Raji (cell line): ENCODE results near the gene AUTS2.

ENCODE experiments used
- POLR2A ChIP-seq: IDR thresholded peaks from 2 replicates; pipeline ENCODE4 v1.6.1; 2011; ENCODE audit warnings: low read depth, low read length, control low read depth; ENCODE audit not compliant: insufficient read depth

Gene AUTS2

DNA sequence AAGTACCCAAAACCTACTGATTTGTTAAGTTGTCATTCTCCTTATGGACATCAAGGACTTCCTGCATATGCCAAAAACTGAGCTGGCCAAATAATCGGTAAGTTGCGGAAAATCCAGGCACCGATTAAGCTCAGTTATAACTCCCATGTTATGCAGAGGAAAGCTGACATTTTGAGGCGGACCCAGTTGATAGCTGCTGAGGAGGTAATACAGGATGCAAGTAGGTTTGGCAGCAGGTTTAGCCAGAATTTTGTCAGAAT lies 808.6 kb downstream of the AUTS2 start:
- no peak for TF ChIP-seq POLR2A

DNA sequence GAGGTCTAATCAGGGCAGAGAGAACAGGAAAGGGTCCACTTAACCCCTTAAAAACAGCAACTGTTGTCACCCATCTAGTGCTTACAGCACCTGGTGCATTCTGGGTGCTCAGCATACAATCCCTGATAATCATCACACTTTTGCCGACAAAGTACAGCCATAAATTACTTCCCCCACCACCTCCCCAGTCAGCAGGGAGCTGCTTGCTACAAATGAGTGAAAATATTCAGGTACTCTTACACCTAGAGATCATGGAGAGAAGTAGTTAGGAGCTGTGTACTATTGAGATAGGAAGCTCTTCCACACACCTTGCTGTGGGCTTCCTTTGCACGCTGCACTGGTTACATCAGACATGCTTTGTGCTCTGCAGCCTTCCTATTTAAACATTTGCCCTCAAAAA lies 810.2 kb downstream of the AUTS2 start:
- no peak for TF ChIP-seq POLR2A

DNA sequence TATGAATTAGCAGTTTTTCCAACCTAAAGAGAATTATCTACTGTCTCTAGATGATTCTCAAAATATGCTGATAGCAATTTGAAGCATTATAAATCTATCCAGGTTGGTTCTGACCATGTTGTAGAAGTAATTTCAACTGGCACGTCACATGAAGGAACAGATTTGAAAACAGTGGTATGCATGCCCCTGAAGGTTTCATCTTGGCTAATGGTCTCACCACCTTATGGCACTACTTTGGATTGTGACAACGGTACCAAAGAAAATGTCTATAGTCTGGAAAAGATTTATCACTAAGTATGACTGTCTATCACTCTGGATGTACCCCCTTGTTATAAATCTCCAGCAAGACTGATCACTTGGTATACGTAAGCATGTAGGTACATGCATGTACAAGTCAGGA lies 810.6 kb downstream of the AUTS2 start:
- TF ChIP-seq POLR2A: no peak

DNA sequence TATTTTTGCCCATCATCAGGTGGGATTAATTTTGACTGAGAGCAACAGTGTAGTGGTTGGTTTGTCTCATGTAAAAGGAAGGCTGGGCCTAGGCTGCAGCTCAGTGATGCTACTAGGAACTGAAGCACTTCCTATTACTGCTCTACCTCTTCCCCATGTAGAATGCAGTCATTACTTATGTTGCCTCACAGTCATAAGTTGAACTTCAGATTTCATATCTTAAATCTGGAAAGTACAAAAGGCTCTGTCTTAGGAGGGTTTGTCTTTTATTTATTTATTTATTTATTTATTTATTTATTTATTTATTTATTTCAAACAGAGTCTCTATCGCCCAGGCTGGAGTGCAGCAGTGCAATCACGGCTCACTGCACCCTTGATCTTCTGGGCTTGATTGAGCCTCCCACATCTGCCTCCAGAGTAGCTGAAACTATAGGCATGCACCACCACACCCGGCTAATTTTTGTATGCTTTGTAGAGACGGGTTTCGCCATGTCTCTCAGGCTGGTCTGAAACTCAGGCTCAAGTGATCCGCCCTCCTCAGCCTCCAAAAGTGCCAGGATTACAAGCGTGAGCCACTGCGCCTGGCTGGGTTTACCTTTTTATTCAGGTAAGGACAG lies 812.0 kb downstream of the AUTS2 start:
- no peak for TF ChIP-seq POLR2A

DNA sequence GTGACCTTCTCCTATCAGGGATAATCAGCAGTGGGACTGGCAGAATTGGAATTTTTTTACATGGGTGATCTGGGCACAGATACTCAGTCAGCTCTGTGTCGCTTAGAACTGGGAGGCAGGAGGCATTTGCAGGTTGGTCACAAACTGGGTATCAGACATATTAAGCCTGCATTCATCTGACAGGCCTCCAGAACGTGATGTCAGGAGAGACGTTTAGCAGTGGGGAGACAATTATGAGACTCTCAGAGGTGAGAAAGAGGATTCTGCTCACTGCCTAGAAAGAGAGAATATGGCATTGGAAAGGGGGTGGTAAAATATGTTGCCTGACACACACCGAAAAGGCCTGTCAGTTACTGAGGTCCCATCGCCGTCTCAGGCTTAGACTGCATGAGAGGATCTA lies 816.1 kb downstream of the AUTS2 start:
- TF ChIP-seq POLR2A: no peak

DNA sequence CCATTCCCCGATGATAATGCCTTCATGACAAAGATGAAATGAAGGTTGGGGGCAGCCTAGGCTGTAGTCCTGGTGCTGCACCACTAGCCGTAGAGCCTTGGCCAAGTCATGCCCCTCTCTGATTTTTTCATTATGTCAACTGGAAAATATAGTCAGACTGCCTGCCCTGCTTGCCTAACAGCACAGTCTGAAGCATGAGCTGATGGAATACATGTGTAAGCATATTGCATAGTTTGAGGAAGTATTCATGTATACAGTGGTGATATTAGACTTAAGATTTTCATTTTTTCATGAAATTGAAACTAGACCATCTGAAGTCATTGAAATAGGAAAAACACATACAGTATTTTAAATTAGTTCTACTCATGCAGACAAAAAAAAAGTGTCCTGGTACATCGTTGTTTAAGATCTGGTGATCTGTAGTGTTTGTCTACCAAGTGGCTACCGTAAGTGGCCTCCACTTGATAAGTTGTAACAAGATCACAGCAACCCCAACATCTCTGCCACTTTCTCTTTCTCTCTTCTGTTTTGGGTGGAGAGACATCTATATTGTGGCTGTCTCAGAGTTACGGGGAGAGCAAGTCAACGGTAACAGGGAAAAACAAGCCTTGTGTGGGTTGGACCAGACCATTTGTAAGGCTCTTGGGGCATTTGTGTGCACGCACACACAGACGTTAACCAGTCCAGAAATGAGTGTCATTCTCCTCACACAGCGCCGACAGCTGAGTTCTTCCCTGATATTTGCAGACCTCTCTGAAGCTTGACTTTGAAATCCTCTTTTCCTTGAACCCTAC lies 817.1 kb downstream of the AUTS2 start:
- TF ChIP-seq POLR2A: no peak

DNA sequence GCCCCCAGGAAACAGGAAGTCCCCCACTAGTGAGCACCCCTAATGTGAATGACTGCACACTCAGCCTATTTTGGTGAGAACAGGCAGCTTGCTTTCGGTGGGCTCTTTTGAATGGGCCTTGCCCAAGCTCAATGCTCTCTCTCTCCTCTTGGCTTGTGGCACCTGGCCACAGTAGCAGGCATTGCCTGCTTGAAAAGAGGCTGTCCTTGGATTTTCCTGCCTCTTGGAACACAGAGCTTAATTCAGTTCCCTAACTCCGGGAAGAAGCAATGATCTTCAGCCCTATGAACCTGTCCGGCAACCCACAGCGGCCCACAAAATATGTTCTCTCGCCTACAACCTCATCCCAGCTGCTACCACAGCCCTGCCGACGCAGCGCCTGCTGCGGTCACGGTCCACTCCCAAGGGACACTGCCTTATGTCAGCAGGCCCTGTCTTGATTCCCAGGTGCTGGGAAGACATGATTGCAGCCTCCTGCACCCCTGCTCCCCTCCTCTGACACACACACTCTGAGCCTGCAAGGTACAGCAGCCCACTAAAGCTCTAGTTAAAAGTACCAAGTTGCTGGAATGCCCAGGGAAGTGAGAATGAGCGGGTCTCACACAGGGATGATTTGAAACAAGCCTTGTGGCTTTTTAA lies 818.2 kb downstream of the AUTS2 start:
- TF ChIP-seq POLR2A: no peak

DNA sequence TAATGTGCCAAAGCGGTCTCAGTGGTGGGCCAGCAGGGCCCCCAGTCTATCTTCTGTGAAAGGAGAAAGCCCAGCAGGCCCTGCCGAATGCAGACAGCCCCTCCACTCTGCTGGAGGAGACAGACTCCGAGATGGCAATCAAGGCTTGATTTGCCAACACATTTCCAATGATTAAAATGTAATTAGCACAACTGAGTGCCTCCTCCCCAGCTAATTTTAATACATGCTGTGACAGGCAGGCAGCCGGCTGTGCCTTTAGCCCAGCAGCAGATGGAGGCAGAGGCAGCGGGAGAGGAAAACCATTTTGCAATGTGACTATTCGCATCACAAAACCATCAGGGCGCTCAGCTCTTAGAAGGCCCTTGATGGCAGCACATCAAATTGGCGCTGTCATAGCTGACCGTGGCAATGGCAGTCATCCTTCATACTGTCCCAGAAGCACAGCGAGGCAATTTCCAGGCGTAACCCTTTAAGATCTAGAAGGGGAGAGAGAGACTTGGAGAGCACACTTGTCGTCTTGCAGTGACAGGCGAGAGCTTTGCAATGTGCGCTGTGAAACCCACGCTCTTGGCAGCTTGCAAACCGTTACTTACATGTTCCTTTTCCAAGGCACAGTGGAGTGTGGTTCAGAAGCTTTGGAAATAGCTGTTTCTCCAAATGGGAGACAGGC lies 818.8 kb downstream of the AUTS2 start:
- TF ChIP-seq POLR2A: no peak

DNA sequence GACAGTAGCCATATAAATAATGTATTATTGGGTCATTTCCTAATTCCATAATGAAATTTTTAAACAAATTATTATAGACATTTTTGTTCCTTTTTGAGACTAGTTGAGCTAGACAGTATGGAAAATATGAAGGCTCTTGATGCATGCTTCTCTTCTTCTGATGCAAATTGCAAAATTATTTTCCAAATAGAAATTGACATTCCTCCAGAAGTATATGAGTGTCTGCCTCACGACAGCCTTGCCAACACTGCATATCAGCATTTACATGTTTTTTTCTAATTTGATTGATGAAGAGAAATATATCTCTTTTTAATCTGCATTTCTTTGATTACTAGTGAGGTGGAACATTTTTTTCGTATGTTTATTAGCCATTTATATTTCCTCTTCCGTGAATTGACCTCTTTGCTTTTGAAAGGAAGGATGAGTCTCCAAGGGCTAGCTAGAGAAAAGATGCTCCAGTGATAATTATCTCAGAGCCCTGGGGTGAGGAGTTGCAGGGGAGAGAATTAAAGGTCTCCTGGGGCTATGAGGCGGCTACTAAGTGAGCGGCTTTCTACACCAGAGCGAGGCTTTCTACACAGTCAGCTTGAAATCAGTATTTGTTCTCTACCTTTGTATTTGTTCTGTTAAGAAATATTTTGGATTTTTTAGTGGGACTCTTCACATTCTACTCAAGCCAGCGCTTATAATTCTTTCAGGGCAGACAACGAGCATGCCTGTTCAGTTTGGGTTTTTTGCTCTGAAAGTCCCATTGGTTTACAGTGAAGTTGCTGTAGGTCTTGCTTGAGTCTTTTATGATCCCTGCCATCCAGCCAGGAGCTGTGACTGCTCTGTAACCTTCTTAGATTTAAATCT lies 821.5 kb downstream of the AUTS2 start:
- TF ChIP-seq POLR2A: no peak

DNA sequence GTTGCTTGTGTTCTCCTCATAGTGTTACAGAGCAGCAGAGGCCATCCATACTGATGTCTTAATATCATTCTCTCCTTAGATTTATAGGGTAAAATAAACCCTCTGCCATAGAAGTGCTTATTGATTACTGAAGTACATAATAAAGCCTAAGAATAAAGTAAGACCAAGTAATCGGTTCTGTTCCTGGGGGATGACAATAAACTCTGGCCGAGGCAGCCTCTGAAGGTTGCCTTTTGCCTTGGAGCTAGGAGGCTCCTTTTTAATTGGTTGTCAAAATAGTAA lies 822.0 kb downstream of the AUTS2 start:
- no peak for TF ChIP-seq POLR2A

DNA sequence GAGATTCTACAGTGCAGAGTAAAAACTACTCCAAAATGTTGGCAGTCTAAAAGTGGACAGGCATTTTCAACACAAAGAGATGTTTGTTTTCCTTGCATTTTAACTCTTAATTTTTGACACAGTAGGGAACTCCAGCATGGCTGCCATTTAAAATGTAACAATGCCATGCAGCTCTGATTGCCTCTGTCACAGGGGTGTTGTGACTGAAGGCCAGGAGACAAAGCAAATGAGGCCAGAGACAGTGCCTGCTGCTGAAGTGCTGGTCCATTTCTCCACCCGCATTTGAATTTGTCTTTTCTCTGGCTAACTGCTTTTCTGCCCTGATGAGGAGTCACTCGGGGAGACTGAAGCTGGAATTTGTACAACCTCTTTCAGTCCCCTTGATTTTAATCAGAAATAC lies 823.0 kb downstream of the AUTS2 start:
- TF ChIP-seq POLR2A: no peak

DNA sequence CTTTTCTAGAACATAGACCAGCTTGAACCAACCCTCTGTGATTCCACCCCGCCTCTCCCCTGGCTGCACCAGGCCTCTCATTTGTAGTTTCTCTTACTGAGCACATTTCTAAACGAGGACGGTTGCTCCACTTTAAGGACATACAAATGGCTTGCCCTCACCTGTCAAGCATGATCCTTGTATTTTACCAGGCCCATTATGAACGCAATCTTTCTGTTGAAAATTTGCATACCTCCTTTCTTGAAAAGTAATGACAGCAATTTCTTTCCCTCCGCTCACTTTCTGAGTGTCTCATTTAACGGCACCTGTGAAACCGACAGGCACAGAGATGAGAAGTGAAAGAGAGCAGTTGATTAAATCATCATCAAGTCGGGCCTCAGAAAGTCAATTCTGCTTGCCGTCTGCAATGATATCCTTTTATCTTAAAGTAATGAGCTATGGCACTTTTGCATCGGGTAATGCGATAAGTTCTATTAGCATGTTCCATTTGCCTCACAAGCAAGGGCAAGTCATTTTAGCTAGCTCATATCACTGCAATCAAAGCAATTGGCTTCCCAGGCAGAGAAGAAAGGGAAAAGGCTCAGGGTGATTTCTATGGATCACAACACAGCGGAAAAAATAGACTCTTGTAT lies 828.1 kb downstream of the AUTS2 start:
- no peak for TF ChIP-seq POLR2A

DNA sequence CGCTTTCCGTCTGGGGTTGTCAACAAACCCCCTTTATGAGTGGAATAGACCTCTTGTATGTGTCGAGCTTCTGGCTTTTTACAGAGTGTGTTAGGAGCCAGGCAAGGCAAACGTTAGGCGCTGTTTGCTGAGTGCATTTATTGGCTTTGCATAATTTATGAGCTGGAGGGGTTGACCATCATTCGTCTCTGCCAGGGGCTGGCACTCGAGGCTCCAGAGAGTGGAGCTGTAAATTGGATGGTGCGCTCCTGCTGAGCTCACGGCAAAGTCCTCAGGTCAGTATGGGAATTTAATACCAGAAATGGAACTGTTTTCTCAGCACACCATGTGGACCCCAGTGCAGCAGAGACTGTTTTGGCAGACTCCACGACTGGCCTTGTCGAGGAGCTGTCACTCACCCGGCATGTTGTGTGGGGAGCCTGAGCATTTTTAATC lies 834.3 kb downstream of the AUTS2 start:
- TF ChIP-seq POLR2A: no peak

DNA sequence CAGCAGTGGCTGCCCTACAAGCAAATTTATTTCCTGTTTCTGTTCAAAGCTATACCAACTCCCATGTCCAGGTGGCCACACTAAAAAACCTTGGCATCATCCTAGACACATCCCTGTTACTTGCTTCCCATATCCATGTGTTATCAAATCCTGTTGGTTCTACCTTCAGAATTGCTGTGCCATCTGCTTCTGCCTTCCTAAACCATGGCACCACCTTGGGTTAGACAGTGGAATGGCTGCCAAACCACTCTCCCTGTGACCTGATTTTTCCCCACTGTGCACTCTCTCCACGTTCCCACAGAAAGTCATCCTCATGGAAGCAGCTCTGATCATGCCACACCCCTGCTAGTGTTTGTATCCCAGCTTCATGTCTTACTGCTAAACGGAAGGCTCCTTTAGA lies 836.1 kb downstream of the AUTS2 start:
- no peak for TF ChIP-seq POLR2A

DNA sequence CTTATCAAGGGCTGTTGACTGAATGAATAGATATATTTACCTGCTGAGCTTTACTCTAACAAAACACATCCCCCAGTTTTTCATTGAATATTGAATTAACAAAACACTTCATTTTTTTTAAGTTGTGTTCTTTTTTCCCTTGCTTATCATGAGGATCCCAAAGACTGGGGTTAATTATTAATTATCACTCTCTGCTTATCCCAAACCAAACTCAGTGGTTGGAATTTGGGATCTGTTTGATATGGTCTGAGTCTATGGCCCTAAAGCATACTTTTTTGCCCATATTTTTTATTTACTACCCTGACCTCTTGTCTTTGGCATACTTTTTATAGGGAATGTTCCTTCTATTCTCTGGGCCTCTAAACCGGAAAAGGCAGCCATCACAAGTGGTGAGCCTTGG lies 836.5 kb downstream of the AUTS2 start:
- no peak for TF ChIP-seq POLR2A
